WTC11 (cell line): Measurements from ENCODE around the gene EIF4E3. TPM values are rescaled to one million over a fixed set of nuclear protein-coding genes. Genes with fewer than 3 reads are reported as not detected.

ENCODE experiments used
- ATAC-seq: fragments of 200-7000 bp; cut with Tn5 transposase; 2 replicates; pipeline ENCODE4 v1.10.0; 2021; ENCODE audit warnings: mild to moderate bottlenecking, moderate library complexity
- Bru-seq: library from RNA; stranded (reverse); fragments of 400-500 nt; gene quantifications from one replicate; lab custom pipeline; 2021; lab: Mats Ljungman, UMichigan
- CTCF ChIA-PET: fragments of 300-600 bp; sonication (Branson Sonifier 250); formaldehyde crosslinking; loops from one replicate; lab custom pipeline; 2021; ENCODE audit warnings: antibody characterized with exemption; lab: Charles Lee
- POLR2A ChIA-PET: fragments of 350-600 bp; sonication (Branson Sonifier 250); formaldehyde crosslinking; loops from one replicate; lab custom pipeline; 2021; ENCODE audit warnings: antibody characterized with exemption; lab: Charles Lee
- DNase-seq: peaks from one replicate; pipeline ENCODE4 v3.0.0; 2021; ENCODE audit warnings: low spot score
- H3K27ac Mint-ChIP-seq: 2 replicates; pipeline ENCODE4 v1.8.0; 2021; ENCODE audit warnings: mixed read lengths
- H3K27me3 Mint-ChIP-seq: 2 replicates; pipeline ENCODE4 v1.8.0; 2021; ENCODE audit warnings: low read depth, mild to moderate bottlenecking, moderate library complexity, mixed read lengths
- H3K36me3 Mint-ChIP-seq: 2 replicates; pipeline ENCODE4 v1.8.0; 2021; ENCODE audit warnings: mixed read lengths
- H3K4me1 Mint-ChIP-seq: 2 replicates; pipeline ENCODE4 v1.8.0; 2022; ENCODE audit warnings: mixed read lengths
- H3K4me3 Mint-ChIP-seq: 2 replicates; pipeline ENCODE4 v1.8.0; 2021; ENCODE audit warnings: mild to moderate bottlenecking, moderate library complexity, mixed read lengths
- H3K9me3 Mint-ChIP-seq: 2 replicates; pipeline ENCODE4 v1.8.0; 2021; ENCODE audit warnings: mixed read lengths
- ARID4B ChIP-seq: sonication (generic); formaldehyde crosslinking; IDR thresholded peaks from 2 replicates; pipeline ENCODE4 v1.8.0; 2023; ENCODE audit warnings: missing genetic modification reagents, mild to moderate bottlenecking, borderline replicate concordance
- ATF6 ChIP-seq: sonication (generic); formaldehyde crosslinking; IDR thresholded peaks from 2 replicates; pipeline ENCODE4 v1.8.1; 2023; ENCODE audit warnings: mild to moderate bottlenecking, missing genetic modification reagents
- FOXK1 ChIP-seq: sonication (generic); formaldehyde crosslinking; IDR thresholded peaks from 2 replicates; pipeline ENCODE4 v1.8.0; 2022; ENCODE audit warnings: mild to moderate bottlenecking, moderate library complexity, missing genetic modification reagents
- FOXP1 ChIP-seq: sonication (generic); formaldehyde crosslinking; IDR thresholded peaks from 2 replicates; pipeline ENCODE4 v1.8.0; 2022; ENCODE audit warnings: missing genetic modification reagents, mild to moderate bottlenecking, moderate library complexity, borderline replicate concordance
- IRF2 ChIP-seq: sonication (generic); formaldehyde crosslinking; IDR thresholded peaks from 2 replicates; pipeline ENCODE4 v1.8.0; 2022; ENCODE audit warnings: low read depth, missing genetic modification reagents, borderline replicate concordance
- SP1 ChIP-seq: sonication (generic); formaldehyde crosslinking; conservative IDR thresholded peaks from 2 replicates; pipeline ENCODE4 v1.8.1; 2022; ENCODE audit warnings: missing genetic modification reagents
- USF1 ChIP-seq: sonication (generic); formaldehyde crosslinking; IDR thresholded peaks from 2 replicates; pipeline ENCODE4 v1.8.0; 2022; ENCODE audit warnings: mild to moderate bottlenecking, missing genetic modification reagents
- USF2 ChIP-seq: sonication (generic); formaldehyde crosslinking; IDR thresholded peaks from 2 replicates; pipeline ENCODE4 v1.8.1; 2023; ENCODE audit warnings: mild to moderate bottlenecking, missing genetic modification reagents, moderate library complexity
- ZBTB21 ChIP-seq: sonication (generic); formaldehyde crosslinking; IDR thresholded peaks from 2 replicates; pipeline ENCODE4 v1.8.1; 2023; ENCODE audit warnings: mild to moderate bottlenecking, missing genetic modification reagents, borderline replicate concordance
- ZNF219 ChIP-seq: sonication (generic); formaldehyde crosslinking; IDR thresholded peaks from 2 replicates; pipeline ENCODE4 v1.8.0; 2023; ENCODE audit warnings: missing genetic modification reagents, mild to moderate bottlenecking, borderline replicate concordance
- ZNF425 ChIP-seq: fragments of 250-450 bp; sonication (Bioruptor Pico); conservative IDR thresholded peaks from 2 replicates; pipeline ENCODE4 v1.9.0; 2021; ENCODE audit warnings: mild to moderate bottlenecking
- long read RNA-seq, 3 experiments: library from RNA in 1 of 3; library from capped mRNA in 1 of 3; library from polyadenylated mRNA in 1 of 3; unstranded in 2 of 3; stranded (forward) in 1 of 3; transcript quantifications; one replicate each; pipeline ENCODE4 v2.0.0, GENCODE V29; 2021
- total RNA-seq: library from RNA; stranded (reverse); gene quantifications from 3 replicates; pipeline ENCODE4 v1.2.3, GENCODE V29; 2021
- TF ChIP-seq, protein P1 (sequence below): fragments of 250-450 bp; sonication (Bioruptor Pico); IDR thresholded peaks from 2 replicates; pipeline ENCODE4 v1.8.0; 2021; ENCODE audit warnings: mild to moderate bottlenecking

The EIF4E3 gene
- total RNA-seq, result 14.0 to 16.5 TPM (median 14.3 TPM) in 3 replicates
- percentile 67 among the genes with signal in this experiment for Bru-seq, nascent RNA
- long read RNA-seq, experiment 1, full-length matches to known transcripts, result 159 of 196 reads
- long read RNA-seq, experiment 1, partial matches to known transcripts, result 5 of 196 reads
- long read RNA-seq, experiment 1, other reads (novel, unspliced or antisense), result 32 of 196 reads
- long read RNA-seq, experiment 2, full-length matches to known transcripts, result 10 of 25 reads
- long read RNA-seq, experiment 2, partial matches to known transcripts, result 1 of 25 reads
- long read RNA-seq, experiment 2, other reads (novel, unspliced or antisense), result 14 of 25 reads
- long read RNA-seq, experiment 3, partial matches to known transcripts, result 0 of 9 reads
- long read RNA-seq, experiment 3, other reads (novel, unspliced or antisense), result 9 of 9 reads

DNA sequence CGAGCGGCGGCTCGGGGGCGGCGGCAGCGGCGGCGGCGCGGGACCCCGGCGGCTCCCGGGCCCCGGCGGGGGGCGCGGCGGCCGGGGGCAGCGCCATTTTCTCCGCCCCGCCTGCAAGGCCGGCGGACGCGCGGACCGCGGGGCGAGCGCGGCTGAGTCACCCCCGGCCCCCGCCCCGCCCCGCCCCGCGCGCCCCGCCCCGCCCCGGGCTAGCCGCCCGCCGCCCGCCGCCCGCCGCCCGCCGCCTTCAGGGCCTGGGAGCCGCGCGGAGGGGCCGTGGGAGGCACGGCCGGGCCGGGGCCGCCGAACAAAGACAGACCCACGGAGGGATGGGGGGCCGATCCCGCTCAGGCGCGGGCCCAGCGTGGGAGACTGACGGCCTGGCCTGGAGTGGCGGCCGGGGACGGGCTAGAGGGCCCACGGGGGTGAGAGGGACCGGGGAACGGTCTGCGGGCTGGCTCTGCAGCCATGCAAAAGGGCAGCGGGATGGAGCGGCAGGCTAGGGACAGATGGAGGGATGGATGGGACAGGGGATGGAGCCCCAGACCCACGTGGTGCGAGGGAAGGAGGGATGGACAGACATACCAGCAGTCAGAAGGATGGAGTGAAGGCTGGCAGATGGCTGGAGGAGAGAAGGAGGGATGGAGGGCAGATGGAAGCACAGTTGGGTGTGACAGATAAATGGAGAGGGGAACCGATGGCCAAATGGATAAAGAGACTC, at the start of gene EIF4E3:
TSS of gene EIF4E3 (minus strand) at position 132 of the 721 bp plus-strand sequence. CDS start at position 97, 35 bp downstream.
- TF ChIP-seq ZNF425 (CRISPR knock-in tag), result no peak
- TF ChIP-seq ZNF219 (CRISPR knock-in tag), result no peak
- peak; percentile 57; the same call in 1 of the 2 replicates for TF ChIP-seq ZBTB21 (CRISPR knock-in tag)
- TF ChIP-seq IRF2 (CRISPR knock-in tag), result no peak
- 0 out of 2 replicates have a peak, but pooled peaks have one; percentile 22 for TF ChIP-seq ARID4B (CRISPR knock-in tag)
- TF ChIP-seq USF1 (CRISPR knock-in tag), result peak; percentile 66
- TF ChIP-seq, protein P1, sequence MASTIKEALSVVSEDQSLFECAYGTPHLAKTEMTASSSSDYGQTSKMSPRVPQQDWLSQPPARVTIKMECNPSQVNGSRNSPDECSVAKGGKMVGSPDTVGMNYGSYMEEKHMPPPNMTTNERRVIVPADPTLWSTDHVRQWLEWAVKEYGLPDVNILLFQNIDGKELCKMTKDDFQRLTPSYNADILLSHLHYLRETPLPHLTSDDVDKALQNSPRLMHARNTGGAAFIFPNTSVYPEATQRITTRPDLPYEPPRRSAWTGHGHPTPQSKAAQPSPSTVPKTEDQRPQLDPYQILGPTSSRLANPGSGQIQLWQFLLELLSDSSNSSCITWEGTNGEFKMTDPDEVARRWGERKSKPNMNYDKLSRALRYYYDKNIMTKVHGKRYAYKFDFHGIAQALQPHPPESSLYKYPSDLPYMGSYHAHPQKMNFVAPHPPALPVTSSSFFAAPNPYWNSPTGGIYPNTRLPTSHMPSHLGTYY, result peak; percentile 41; the same call in 1 of the 2 replicates
- TF ChIP-seq FOXK1 (CRISPR knock-in tag), result no peak
- TF ChIP-seq USF2 (CRISPR knock-in tag), result peak; percentile 74
- TF ChIP-seq ATF6 (CRISPR knock-in tag), result no peak
- 0 out of 2 replicates have a peak, but pooled peaks have one; percentile 46 for TF ChIP-seq FOXP1 (CRISPR knock-in tag)
- TF ChIP-seq SP1 (CRISPR knock-in tag), result 0 out of 2 replicates have a peak, but pooled peaks have one; percentile 36
- DNase-seq (peak; percentile 52), ATAC-seq (peak; percentile 34)
- ChIA-PET CTCF (no interaction called here), POLR2A (no interaction called here)
- Mint-ChIP-seq H3K27me3 (peaks cover 35% of the 10 kb centered on the region), H3K4me1 (peaks cover 40% of the 10 kb centered on the region), H3K9me3 (no peaks in the 10 kb centered on the region), H3K4me3 (peak within 1 kb of the TSS; percentile 78), H3K27ac (no peak within 1 kb of the TSS), H3K36me3 (no peaks in the 10 kb centered on the region)
